Measurements from ENCODE around the gene GCC2.
"Not testable (repeated sequence)": the region's sequence is repeated elsewhere in the genome, so short reads cannot be mapped to it uniquely, and the experiment has no call there.

Gene GCC2

DNA sequence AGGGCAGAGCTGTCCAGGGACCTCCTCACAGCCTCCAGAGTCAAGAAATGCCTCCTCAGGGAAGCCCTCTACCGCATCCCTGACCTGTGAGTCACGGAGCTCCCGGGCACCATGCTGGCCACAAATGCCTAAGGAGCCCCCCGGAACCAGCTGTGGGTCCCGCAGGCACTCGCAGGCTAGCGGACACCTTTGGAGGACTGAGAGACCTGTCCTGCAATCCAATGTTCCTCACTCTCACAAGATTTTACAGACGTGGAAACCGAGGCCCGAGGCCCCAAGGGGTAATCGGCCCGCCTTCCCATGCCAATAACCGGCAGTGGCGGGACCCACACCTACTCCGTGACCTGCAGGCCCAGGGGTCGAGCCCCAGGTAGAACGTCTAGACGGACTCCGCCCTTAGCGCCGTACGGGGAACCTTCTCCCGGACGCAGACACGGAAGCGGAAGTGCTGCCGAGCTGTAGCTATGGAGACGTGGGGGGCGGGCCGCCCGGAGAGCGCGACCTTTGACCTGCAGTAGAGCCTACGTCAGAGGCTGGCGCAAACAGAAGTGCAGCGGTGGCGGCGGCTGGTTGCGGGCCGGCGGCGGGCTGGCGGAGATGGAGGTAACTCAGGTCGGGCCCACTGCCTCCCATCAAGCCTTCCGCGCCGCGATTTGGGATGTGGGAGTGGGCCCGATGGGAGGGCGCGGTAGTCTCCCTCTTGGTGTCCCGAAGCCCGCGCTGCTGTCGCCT lies at the start of gene GCC2:
GCC2 (plus strand) TSS at position 529 of the 732 bp plus-strand sequence; CDS start at position 598, 69 bp downstream.
- peak; percentile 91 to 93 for DNase-seq (ENCODE audit: low read depth in 2 of 2)

DNA sequence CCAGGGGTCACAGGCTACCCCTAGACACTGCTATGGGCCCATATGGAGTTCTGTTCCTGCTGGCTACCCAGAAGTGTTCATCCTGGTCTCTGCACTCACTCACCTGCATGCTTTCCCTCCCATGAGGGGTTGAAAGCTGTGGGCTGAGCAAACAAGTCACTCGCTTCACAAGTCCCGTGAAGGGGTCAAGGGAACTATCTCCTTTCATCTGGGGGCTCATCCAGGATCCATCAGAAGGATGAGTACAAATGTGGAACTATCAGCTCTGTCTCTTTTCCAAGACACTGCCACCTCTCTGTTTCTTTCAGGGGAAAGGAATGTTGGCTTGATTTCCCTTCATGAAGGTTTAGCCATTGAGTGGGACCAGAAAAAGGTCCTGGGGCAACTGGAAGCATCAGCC lies 49.5 kb upstream of the GCC2 start:
- no peak for DNase-seq (ENCODE audit: low read depth in 2 of 2)

DNA sequence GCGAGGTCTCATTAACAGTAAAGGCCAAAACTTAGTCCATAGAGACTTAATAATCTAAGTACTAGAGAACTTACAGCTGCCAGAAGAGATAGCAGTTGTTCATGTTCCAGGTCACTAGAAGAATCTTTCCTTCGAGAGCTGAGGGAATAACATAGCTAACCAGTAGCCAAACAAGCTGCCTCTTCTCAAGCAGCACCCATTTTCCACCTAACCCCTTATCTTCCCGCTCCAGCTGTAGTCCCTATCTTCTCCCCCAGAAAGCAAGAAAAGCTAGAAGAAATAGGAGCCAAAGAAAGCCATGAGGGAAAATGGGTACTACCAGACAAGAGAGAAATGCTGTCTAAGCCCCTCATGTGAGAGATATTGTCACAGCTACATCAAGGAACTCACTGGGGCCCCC lies 47.2 kb upstream of the GCC2 start:
- DNase-seq (ENCODE audit: low read depth in 2 of 2): no peak

- no peak for DNase-seq (ENCODE audit: low read depth in 2 of 2)
These were observed 45.5 kb upstream of the GCC2 start for GRCh38 chr2:108403494-108403893.

DNA sequence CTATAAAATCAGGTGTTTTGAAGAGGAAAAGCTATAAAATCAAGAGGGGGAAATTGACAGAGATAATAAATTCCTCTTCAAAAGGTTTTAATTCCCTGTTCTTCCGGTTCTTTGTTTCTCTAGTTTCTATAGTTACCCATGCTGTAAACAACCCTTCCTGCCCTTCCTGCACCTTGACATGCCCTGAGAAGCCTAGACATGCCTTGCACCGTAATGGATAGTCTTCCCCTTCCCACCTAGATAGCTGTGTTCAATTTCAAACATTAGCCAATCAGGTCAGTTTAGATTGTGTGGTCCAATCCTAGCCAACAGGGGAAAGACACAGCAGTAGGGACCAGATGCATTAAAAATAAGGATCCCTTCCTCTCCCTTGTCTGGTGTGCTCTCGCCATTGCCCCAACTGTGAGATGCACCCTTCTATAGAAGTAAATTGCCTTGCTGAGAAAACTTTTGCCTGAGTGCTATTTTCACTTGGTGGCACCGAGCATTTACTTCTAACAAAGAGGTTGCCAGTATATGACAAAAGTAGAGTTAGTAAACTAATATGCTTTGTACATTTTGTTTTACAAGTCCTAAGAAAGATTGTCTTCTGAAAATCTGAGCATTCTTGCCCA lies 44.1 kb upstream of the GCC2 start:
- DNase-seq (ENCODE audit: low read depth in 2 of 2): no peak

DNA sequence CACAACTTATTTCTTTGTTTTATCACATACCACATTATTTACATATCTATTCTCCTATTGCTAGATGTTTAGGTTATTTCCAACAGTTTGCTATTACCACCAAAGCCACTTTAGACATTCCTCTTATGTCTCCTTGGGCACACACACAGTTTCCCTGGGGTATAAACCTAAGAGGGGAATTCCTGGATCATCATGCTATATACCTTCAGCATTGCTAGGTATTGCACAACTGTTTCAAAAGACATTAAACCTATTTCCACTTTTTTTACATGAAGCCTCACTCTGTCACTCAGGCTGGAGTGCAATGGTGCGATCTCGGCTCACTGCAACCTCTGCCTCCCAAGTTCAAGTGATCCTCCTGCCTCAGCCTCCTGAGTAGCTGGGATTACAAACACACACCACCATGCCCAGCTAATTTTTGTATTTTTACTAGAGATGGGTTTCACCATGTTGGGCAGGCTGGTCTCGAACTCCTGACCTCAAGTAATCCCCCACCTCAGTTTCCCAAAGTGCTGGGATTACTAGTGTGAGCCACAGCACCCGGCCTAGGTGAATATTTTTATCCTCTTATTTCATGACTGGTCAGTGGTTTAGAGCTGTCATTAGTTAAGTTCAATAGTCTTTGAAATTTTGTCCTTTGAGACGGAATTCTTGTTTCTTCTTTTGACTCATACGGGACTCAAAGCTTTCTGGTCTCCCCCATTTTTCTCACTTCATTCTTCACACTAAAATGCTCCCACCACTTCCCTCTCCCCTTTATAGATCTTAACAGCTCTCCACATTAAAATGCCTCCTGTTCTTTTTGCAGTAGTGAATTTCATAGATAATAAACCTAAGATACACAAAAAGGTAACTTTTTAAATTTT lies 40.9 kb upstream of the GCC2 start:
- DNase-seq (ENCODE audit: low read depth in 2 of 2): no peak

DNA sequence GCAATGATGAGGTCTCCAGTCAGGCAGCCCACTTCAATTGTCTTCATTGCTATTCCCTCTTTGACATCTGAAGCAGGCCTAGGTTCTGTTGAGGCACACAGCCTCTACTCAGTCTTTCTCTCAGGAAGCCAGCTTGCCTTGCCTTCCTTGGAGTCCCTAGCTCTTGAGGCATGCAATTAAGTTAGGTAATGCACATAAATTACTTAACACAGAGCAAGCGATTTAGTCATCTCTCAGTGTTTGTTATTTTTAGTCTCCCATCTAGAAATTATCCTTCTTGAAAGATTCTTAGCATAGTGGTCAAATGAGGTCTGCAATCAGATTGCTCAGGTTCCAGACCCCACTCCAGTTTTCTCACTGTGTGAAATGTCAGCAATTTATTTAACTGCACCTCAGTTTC lies 39.2 kb upstream of the GCC2 start:
- no peak for DNase-seq (ENCODE audit: low read depth in 2 of 2)

GRCh38 chr2:108412995-108413710 lies 35.9 kb upstream of the GCC2 start:
- DNase-seq (ENCODE audit: low read depth in 2 of 2): no peak

GRCh38 chr2:108413711-108414095 lies 35.3 kb upstream of the GCC2 start:
- DNase-seq (ENCODE audit: low read depth in 2 of 2): no peak

DNA sequence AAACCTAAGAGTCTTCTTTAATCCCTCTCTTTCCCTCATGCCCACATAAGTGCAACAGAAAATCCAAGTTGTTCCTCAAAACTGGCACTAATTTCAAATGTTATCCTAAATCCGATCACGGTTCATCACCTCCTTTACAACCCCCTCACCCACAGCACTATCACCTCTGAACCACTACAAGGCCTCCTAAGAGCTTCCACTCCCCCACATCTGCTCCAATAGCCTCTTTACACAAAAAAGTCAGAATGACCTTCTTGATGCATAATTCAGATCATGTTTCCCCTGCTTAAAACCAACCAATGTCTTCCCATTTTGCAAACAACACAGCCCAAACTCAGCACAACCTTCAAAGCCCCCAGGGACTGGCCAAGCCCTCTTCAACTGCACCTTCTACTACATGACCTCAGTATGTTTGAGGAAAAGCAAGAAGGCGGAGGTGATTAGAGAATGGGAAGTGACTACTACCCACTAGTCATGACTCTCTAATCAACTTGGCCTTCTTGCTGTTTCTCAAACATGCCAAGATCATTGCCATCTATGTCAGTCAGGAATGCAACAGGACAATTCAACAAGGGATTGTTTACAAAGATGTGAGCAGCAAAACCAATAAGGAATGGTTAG lies 34.6 kb upstream of the GCC2 start:
- DNase-seq (ENCODE audit: low read depth in 2 of 2): no peak

GRCh38 chr2:108414945-108415344 lies 34.1 kb upstream of the GCC2 start:
- no peak for DNase-seq (ENCODE audit: low read depth in 2 of 2)

- DNase-seq (ENCODE audit: low read depth in 2 of 2): no peak
These were observed 31.8 kb upstream of the GCC2 start for GRCh38 chr2:108417254-108417653.

- DNase-seq (ENCODE audit: low read depth in 2 of 2): no peak
These were observed 30.6 kb upstream of the GCC2 start for GRCh38 chr2:108418416-108418815.

DNA sequence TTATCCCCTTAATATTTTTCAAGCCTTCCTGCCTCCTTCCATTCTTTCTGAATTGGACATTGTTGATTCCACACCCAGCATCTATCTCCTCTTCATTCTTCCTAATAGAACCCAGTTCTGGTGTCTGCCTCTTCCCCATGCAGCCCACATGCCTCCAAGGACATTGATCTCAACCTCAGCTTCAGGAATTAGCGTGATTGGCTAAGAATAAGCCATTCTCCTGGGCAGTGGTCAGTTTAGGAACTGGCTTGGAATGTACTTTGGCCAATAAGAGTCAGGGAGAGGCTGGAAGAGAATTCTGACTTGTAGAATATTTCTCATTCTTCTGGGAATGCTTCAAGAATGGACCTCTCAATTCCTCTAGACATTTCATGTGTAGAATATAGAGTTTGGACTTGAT lies 25.9 kb upstream of the GCC2 start:
- DNase-seq (ENCODE audit: low read depth in 2 of 2): no peak

GRCh38 chr2:108423502-108424251 lies 25.3 kb upstream of the GCC2 start:
- no peak for DNase-seq (ENCODE audit: low read depth in 2 of 2)

DNA sequence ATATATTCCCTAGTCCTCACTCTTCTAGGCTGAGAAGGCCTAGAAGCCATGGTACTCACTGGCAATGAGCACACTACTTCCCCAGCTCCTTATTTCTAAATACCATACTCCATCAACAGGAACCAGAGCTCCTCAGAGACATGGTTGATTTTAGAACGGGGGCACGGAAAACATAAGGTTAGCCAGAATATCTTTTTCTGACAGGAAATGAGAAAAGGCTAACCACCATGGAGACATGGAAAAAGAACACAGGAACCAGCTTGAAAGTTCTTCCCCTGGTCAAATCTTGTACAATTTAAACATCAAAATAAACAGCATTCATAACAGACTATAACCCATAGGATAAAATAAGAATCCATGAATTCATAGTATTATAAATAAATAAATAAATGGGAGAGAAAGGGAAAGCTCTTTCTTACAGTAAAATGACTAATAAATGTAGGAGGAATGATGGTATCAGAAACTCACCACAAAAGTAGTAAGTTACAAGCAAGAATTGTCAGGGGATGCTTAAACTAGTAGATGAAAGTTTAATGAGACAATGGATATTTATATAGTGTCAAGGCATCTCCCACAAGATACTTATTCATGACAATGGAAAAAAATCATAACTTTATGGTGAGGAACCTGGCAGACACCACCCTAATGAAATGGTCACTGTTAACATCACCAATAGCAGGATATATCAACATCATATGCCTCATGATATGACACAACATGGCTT lies 20.6 kb upstream of the GCC2 start:
- DNase-seq (ENCODE audit: low read depth in 2 of 2): no peak

- not testable (repeated sequence) for DNase-seq (ENCODE audit: low read depth in 2 of 2)
These were observed 13.4 kb upstream of the GCC2 start for GRCh38 chr2:108435578-108435977.

GRCh38 chr2:108436976-108437375 lies 12.0 kb upstream of the GCC2 start:
- no peak for DNase-seq (ENCODE audit: low read depth in 2 of 2)

GRCh38 chr2:108441712-108442111 lies 7.3 kb upstream of the GCC2 start:
- no peak for DNase-seq (ENCODE audit: low read depth in 2 of 2)
